Astrocyte of the cerebellum (primary cell): ENCODE measurements around the gene KXD1.

Experiments
- DNase-seq: peaks from one replicate; pipeline ENCODE4 v3.0.0-alpha.2; 2011; ENCODE audit warnings: low read depth
- H3K4me3 ChIP-seq: 2 replicates; pipeline ENCODE4 v1.5.1; 2011; ENCODE audit warnings: mild to moderate bottlenecking, low read depth, low read length, moderate library complexity
- in situ Hi-C: cut with HindIII; loops from 2 replicates; pipeline ENCODE4 v1.10.0; 2017; ENCODE audit warnings: low sequenced_read_pairs
- TF ChIP-seq, protein P1 (sequence below): IDR thresholded peaks from 2 replicates; pipeline ENCODE4 v1.5.1; 2012; ENCODE audit warnings: low read length, low read depth, moderate library complexity, mild to moderate bottlenecking; ENCODE audit errors: missing control alignments

KXD1 gene

DNA sequence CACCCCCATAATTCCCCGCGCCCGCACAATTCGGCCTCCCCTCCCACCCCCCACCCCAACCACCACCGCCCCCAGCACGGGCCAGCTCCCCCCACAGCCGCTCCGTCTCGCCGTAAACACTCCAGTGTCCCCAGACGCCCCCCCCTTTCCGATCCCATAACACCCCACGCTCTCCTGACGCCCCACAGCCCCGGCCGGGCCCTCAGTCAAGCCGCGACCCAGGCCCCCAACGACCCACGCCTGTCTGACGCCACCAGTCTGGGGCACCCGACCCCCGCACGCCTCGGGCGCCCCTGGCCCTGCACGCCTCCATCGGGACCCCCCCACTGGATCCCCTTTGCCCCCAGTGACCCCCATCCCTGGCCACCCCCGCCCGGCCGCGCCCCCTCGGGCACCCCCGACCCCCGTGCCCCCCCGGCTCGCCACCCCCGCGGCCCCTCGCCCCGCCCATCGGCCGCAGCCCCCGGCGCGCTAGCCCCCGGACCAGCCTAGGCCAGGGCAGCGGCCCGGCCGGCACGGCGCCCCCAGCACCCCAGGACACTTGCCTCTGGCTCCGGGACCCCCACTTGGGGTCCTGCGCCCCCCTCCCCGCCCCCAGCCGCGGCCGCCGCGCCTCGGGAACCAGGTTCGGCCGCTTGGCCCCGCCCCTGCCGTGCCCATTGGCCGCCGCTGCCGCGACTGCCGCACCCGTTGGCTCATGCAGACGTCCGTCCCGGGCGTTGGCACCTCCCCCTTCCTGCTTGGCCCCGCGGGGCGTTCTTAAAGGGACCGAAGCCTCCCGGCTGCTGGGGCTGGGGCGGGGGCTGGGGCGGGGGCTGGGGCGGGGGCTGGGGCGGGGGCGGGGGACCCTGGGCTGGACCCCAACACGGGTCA lies 14.5 kb upstream of the KXD1 start, which contains the start of gene FKBP8:
Gene FKBP8, minus strand, starts transcription at position 633 of the 873 bp plus-strand sequence. CDS start 1,603 bp downstream, outside the sequence.
- peak; percentile 73 for DNase-seq
- in situ Hi-C loops: no loop called here
- H3K4me3 ChIP-seq: peak within 1 kb of the TSS; percentile 62
- TF ChIP-seq, protein P1, sequence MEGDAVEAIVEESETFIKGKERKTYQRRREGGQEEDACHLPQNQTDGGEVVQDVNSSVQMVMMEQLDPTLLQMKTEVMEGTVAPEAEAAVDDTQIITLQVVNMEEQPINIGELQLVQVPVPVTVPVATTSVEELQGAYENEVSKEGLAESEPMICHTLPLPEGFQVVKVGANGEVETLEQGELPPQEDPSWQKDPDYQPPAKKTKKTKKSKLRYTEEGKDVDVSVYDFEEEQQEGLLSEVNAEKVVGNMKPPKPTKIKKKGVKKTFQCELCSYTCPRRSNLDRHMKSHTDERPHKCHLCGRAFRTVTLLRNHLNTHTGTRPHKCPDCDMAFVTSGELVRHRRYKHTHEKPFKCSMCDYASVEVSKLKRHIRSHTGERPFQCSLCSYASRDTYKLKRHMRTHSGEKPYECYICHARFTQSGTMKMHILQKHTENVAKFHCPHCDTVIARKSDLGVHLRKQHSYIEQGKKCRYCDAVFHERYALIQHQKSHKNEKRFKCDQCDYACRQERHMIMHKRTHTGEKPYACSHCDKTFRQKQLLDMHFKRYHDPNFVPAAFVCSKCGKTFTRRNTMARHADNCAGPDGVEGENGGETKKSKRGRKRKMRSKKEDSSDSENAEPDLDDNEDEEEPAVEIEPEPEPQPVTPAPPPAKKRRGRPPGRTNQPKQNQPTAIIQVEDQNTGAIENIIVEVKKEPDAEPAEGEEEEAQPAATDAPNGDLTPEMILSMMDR: no peak

DNA sequence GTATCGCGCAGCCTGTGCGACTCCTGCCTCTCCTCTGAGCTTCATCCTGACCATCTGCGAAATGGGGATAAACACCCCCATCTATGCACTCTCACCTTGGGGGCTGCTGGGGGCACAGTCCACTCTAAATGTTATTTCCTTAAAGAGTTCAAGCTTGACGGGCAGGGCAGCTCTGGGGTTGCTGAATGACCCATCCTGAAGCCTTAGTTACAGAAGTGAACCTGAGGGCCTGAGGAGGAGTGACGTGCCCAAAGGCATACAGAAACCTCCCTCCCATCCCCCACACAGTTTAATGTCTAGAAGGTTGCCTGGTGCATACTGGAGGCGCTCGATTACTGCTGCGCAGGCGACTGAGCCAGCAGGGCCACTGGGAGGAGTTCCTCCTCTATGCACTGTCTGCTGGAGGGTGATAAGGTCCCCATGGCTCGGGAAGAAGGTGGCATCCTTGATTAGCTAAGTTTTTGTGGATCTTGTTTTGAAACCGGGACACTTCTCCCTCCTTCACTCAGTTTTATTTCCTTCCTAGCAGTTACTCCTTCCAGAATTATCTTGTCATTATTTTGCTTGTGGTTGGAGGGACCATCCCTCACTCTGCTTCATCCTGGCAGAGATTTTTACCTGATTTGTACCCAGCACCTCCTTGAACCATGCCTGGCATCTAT lies 13.7 kb upstream of the KXD1 start:
- DNase-seq: no peak
- peak overlapping the region; percentile 30 for H3K4me3 ChIP-seq
- TF ChIP-seq, protein P1: no peak
- in situ Hi-C loops: no loop called here

DNA sequence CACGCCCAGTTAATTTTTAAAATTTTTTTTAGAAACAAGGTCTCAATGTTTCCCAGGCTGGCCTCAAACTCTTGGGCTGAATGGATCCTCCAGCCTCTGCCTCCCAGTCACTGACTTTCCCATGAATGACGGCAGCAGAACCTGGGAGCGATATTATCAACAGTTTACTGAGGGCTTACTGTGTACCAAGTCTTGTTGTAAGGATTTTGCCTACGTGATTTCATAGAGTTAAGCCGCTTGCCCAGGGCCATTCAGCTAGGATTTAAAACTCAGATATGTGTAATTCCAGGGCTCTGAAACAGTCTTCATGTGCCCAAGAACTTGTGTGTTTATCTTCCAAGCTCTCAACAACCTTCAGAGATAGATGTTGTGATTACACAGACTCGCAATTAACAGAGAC lies 6.0 kb upstream of the KXD1 start:
- in situ Hi-C loops: no loop called here
- no peak for DNase-seq
- TF ChIP-seq, protein P1: no peak
- no peak overlapping the region for H3K4me3 ChIP-seq

DNA sequence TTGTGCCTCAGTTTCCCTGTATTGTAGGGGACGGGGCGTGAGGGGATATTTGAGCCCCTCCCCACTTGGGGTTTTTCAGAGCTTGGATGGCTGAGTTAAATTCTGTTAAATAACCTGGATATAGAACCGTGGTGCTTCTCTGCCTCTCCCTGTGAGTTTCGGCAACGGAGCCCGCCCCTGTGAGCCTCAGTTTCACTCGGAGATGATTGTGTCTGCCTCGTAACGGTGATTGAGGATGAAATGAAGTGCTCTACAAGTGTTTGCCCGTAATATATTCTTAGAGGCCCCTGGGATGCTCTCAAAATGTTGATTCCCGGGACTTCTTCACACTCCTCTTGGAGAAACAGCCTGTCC lies 509 bp downstream of the KXD1 start:
- H3K4me3 ChIP-seq: peak overlapping the region; percentile 83
- no peak for DNase-seq
- TF ChIP-seq, protein P1: no peak
- in situ Hi-C loops: no loop called here

DNA sequence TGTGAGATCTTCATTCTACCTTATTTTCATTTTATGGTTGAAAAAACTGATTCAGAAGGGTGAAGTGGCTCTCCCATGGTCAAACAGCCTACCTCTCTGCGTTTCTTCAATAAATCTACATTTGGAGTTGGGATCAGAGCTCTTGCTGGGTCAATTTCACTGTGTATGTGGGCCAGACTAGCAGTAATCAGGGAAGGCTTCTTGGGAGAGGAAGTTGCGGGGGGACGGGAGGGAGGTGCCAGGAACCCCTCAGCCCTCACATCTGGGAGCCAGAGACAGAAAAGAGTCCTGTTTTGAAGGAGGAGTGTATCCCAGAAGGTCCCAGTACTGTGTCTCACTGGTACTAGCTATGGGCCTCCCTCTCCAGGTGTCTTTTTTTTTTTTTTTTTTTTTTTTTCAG lies 934 bp downstream of the KXD1 start:
- H3K4me3 ChIP-seq: peak overlapping the region; percentile 83
- in situ Hi-C loops: no loop called here
- TF ChIP-seq, protein P1: no peak
- DNase-seq: no peak

DNA sequence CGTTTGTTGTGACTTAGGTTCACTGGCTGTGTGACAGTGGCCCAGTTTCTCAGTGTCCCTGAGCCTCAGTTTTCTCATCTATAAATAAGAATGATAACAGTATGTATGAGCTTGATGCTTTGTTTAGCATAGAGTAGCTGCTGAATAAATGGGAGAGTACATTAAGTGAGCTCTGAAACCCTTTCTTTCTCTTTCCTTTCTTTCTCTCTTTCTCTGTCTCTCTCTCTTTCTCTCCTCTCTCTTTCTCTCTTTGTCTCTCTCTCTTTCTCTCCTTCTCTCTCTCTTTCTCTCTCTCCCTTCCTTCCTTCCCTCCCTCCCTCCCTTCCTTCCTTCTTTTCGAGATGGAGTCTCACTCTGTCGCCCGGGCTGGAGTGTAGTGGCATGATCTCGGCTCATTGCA lies 2.0 kb downstream of the KXD1 start:
- H3K4me3 ChIP-seq: no peak overlapping the region
- in situ Hi-C loops: no loop called here
- TF ChIP-seq, protein P1: no peak
- no peak for DNase-seq
